Umbilical cord (tissue), 2 donors: ENCODE data around the gene PRX. TPM values are rescaled to one million over a fixed set of nuclear protein-coding genes. Genes with fewer than 3 reads are reported as not detected.

Experiments used
- DNase-seq: peaks from one replicate; pipeline ENCODE4 v3.0.0-alpha.2; 2015; ENCODE audit warnings: low spot score
- total RNA-seq: library from RNA; depleted of rRNA; stranded (reverse); fragments of >200 nt; gene quantifications from one replicate; pipeline ENCODE4 v1.2.3, GENCODE V29; 2014; ENCODE audit warnings: low replicate concordance; ENCODE audit not compliant: insufficient read depth

The PRX gene
- total RNA-seq, 1 donor from 2014 or later, result 2.6 TPM

GRCh38 chr19:40365010-40365409, 48.2 kb downstream of the PRX start:
- no peak for DNase-seq

DNA sequence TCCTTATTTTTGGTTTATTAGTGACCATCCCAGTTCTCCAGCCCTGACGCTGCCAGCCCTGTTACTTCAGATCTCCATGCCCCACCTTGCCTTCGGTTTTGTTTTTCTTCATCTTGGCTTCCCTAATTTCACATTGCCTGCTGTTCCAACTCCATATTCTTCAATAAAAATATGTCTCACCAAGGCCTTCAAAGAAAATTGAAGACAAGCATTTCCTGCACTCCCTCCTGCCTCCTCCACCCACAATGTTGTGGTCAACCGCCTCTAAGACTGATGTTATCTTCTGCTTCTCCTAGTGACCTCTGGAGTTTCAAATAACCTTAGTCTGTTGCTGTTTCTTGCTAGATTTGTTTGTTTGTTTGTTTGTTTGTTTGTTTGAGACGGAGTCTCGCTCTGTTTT, 50.1 kb downstream of the PRX start:
- DNase-seq, result no peak

DNA sequence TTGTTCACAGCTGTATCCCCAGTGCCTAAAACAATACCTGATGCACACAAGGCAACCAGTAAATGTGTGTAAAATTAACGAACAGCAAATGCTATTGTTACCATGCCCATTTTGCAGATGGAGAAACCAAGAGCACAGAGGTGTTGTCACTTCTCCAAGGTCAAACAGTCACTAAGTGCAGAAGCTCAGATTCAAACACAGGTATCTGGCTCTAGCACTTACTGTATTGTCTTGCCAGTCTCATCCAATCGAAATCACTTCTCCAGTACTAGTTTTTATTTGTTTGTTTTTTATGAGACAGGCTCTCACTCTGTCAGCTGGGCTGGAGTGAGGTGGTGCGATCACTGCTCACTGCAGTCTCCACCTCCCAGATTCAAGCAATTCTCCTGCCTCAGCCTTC, 51.0 kb downstream of the PRX start:
- DNase-seq, result no peak

GRCh38 chr19:40360708-40361241, 52.4 kb downstream of the PRX start:
- no peak for DNase-seq

- DNase-seq, result no peak
Observed at GRCh38 chr19:40360020-40360707, 53.0 kb downstream of the PRX start.

DNA sequence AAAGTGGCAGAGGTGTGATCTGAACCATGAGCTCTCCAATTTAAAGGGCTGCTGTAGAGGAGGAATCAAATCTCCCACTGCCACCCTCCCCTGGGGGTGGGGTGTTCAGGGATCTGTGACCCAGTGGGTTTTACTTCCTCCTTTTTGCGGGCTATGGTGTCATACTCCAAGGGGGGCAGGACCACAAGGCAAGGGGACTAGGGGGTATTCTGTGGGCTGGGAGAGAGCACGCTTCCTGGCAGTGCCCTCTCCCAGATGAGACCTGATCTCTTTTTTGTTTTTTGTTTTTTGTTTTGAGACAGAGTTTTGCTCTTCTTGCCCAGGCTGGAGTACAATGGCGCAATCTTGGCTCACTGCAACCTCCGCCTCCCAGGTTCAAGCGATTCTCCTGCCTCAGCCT, 54.4 kb downstream of the PRX start:
- no peak for DNase-seq

- no peak for DNase-seq
Observed at GRCh38 chr19:40357640-40358039, 55.5 kb downstream of the PRX start.

GRCh38 chr19:40356681-40357595, 56.2 kb downstream of the PRX start:
- no peak for DNase-seq

- DNase-seq, result no peak
Observed at GRCh38 chr19:40355975-40356680, 57.0 kb downstream of the PRX start.

- DNase-seq, result peak; percentile 30
Observed at GRCh38 chr19:40348961-40349507, 64.1 kb downstream of the PRX start.

DNA sequence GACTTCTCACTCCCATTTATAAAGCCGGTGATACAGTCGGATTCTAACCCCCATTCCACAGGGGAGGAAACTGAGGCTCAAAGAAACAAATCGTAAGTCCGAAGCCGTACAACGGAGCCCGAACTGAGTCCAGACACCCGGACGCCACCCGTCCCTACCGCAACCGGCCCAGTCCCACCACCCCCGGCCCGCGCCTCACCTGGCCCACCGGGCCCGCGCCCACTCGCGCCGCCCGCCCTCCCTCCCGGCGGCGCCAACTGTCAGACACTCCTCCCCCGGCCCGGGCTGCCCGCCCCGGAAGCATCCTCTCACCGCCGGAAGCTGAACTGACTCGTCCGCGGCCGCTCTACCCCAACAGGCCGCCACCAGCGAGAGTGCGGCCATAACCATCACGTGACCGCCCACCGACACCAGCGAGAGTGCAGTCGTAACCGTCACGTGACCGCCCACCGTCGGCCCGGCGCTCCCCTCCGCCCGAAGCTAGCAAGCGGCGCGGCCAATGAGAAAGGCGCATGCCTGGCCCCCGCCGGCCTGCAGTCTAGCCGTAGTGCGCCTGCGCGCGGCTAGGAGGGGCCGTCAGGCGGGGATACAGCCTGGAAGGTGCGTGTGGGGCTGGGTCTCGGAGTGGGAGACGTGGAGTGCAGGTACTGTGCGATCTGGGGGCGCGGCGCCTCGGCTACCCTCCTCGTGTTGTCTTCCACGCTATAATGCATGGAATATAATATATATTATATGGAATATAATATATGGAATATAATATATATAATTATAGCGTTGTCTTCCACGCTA, 64.9 kb downstream of the PRX start, which contains the start of the genes C19orf47 and PLD3:
C19orf47 (minus strand) TSS at position 273 of the 789 bp plus-strand sequence. CDS start 6,540 bp downstream, outside the sequence.
PLD3 (plus strand) TSS at position 571 of the 789 bp plus-strand sequence. CDS start 17,789 bp downstream, outside the sequence.
- DNase-seq, result peak; percentile 100

DNA sequence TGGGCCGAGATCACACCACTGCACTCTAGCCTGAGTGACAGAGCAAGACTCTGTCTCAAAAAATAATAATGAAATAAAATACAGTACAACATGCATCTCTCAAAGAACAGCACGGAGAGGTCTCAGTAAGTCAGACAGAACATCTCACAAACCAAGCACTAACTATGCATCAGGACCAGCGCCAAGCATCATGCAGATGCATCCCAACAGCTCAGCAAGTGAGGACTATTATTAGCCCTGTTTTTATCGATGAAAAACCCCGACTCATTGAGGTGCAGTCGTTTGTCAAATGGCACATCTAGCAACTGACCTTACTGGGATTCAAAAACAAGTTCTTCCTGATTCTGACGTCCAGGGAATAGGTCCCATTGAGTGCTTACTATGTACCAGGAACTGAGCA, 68.8 kb downstream of the PRX start:
- no peak for DNase-seq

Other genes starting within 250 kb of the PRX start
- 3.9 TPM for gene MAP3K10, start 222.0 kb downstream of the PRX start, total RNA-seq
- not detected for gene TTC9B, start 195.0 kb downstream of the PRX start, total RNA-seq
- gene CCNP, start 186.7 kb downstream of the PRX start, total RNA-seq, result not detected
- gene AKT2, start 128.0 kb downstream of the PRX start, total RNA-seq, result 81.6 TPM
- gene C19orf47, start 65.0 kb downstream of the PRX start, total RNA-seq, result 3.4 TPM
- 280 TPM for gene PLD3, start 64.7 kb downstream of the PRX start, total RNA-seq
- gene HIPK4, start 23.2 kb downstream of the PRX start, total RNA-seq, result 0.72 TPM
- 17.1 TPM for gene SERTAD1, start 12.6 kb upstream of the PRX start, total RNA-seq
- 37.1 TPM for gene SERTAD3, start 31.0 kb upstream of the PRX start, total RNA-seq
- 92.9 TPM for gene BLVRB, start 52.4 kb upstream of the PRX start, total RNA-seq
- gene SPTBN4, start 53.6 kb upstream of the PRX start, total RNA-seq, result 5.8 TPM
- gene SHKBP1, start 163.5 kb upstream of the PRX start, total RNA-seq, result 6.3 TPM
- 92.7 TPM for gene LTBP4, start 188.0 kb upstream of the PRX start, total RNA-seq